RCC 7860 (cell line): Measurements from ENCODE around the gene GALNT3.
A peak's percentile ranks its signal among the peaks of the same experiment; 100 is the strongest.

Experiments used
- DNase-seq: peaks from one replicate; pipeline ENCODE4 v3.0.0-alpha.2; 2015; ENCODE audit warnings: low spot score
- FAIRE-seq: peaks from 2 replicates; lab custom pipeline; 2012; peaks lifted over from hg19 to GRCh38; lab: Jason Lieb, UNC

The GALNT3 gene

GRCh38 chr2:165757906-165758675 lies 36.0 kb downstream of the GALNT3 start:
- FAIRE-seq = no peak
- DNase-seq = no peak

DNA sequence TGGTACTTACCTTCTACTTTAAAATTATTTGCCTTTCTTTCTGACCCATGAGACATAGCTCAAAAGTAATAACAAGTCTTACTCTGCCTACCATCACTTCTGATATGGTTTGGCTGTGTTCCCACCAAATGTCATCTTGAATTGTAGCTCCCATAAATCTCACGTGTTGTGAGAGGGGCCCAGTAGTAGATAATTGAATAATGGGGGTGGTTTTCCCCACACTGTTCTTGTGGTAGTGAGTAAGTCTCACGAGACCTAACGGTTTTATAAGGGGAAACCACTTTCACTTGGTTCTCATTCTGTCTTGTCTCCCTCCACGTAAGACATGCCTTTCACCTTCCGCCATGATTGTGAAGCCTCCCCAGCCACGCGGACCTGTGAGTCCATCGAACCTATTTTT lies 47.5 kb downstream of the GALNT3 start:
- FAIRE-seq = no peak
- DNase-seq = no peak

GRCh38 chr2:165745916-165746315 lies 48.1 kb downstream of the GALNT3 start:
- FAIRE-seq = peak; percentile 82

DNA sequence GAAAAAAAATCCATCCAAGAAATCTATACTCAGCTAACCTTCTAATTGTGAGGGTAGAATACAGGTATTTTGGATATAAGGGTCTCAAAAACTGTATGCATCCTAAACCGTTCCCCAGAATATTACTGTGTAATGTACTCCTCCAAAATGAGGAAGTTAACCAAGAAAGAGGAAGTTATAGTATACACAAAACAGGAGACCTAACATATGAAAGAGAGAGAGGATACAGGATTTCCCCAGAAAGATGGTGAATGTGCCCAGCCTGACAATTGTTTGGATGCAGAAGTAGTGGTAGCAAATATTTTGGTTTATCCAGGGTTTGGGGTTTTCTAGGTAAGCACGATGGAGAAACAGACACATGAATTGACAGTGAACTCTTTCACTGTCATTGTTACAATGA lies 50.6 kb downstream of the GALNT3 start:
- FAIRE-seq = no peak
- no peak for DNase-seq

More at GRCh38 chr2:165745916-165746315, 48.1 kb downstream of the GALNT3 start:
- peak; percentile 40 for DNase-seq

GRCh38 chr2:165725421-165725820 lies 68.6 kb downstream of the GALNT3 start:
- FAIRE-seq = peak; percentile 77
- peak; percentile 67 for DNase-seq

- FAIRE-seq (peak; percentile 7), DNase-seq (no peak)
Measured at GRCh38 chr2:165720511-165720910, 73.5 kb downstream of the GALNT3 start.

- FAIRE-seq (no peak), DNase-seq (no peak)
Measured at GRCh38 chr2:165718610-165719210, 75.3 kb downstream of the GALNT3 start.

GRCh38 chr2:165716091-165716490 lies 78.0 kb downstream of the GALNT3 start:
- DNase-seq = no peak
- FAIRE-seq = no peak

- DNase-seq (no peak), FAIRE-seq (no peak)
Measured at GRCh38 chr2:165706960-165707487, 87.0 kb downstream of the GALNT3 start.

DNA sequence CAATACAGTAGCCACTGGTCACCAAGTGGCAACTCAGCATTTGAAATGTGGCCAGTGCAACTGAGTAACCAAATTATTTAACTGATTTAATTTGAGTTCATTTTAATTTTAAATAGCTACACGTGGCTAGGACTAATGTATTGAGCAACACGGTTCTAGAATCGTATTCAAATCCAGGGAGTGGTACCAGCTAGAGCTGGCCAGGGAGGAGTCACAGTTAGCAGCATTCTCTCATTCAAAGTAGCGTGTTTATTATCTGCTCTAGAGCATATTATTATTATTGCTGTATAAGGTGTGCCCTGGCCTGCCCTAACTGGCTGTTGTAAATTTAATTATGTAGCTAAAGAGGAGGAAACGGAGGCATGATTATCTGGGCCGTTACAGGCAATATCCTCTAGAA lies 92.9 kb downstream of the GALNT3 start:
- DNase-seq = no peak
- FAIRE-seq = no peak

- DNase-seq (no peak), FAIRE-seq (no peak)
Measured at GRCh38 chr2:165700531-165700930, 93.5 kb downstream of the GALNT3 start.

- no peak for FAIRE-seq
- no peak for DNase-seq
Measured at GRCh38 chr2:165699946-165700345, 94.1 kb downstream of the GALNT3 start.

- no peak for FAIRE-seq
Measured at GRCh38 chr2:165698444-165698884, 95.6 kb downstream of the GALNT3 start.

GRCh38 chr2:165697748-165698443 lies 96.2 kb downstream of the GALNT3 start:
- DNase-seq (no peak), FAIRE-seq (no peak)

More at GRCh38 chr2:165698444-165698884, 95.6 kb downstream of the GALNT3 start:
- peak; percentile 45 for DNase-seq
